ENCODE data around the gene SLC2A9.

The SLC2A9 gene

GRCh38 chr4:10018818-10019461 is 2.4 kb downstream of the SLC2A9 start:
- DNase-seq = peak; percentile 64 to 77

- no peak for DNase-seq
These were observed 4.0 kb downstream of the SLC2A9 start for GRCh38 chr4:10017037-10017893.

GRCh38 chr4:10016169-10016568 is 5.1 kb downstream of the SLC2A9 start:
- DNase-seq = no peak

GRCh38 chr4:10015140-10015753 is 6.0 kb downstream of the SLC2A9 start:
- peak; percentile 23 to 49 for DNase-seq

- DNase-seq = peak; percentile 52 to 53
These were observed 7.6 kb downstream of the SLC2A9 start for GRCh38 chr4:10013722-10014121.

DNA sequence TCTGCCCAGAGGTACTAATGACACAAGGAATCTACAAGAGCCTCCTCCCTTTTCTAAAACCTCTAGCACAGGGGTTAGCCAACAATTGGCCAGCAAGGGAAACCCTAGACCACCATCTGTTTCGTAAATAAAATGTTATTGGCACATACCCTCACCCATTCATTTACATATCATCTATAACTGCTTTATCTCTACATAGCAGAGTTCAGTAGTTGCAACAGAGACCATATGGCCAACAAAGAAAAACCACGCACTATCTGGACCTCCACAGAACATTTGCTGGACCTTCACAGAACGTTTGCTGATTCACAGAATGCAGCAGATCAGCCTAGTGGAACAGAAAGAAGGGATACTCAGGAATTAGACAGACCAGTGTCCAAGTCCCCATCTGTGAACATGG is 9.4 kb downstream of the SLC2A9 start:
- DNase-seq = no peak

- no peak for DNase-seq
These were observed 10.0 kb downstream of the SLC2A9 start for GRCh38 chr4:10011277-10011676.

DNA sequence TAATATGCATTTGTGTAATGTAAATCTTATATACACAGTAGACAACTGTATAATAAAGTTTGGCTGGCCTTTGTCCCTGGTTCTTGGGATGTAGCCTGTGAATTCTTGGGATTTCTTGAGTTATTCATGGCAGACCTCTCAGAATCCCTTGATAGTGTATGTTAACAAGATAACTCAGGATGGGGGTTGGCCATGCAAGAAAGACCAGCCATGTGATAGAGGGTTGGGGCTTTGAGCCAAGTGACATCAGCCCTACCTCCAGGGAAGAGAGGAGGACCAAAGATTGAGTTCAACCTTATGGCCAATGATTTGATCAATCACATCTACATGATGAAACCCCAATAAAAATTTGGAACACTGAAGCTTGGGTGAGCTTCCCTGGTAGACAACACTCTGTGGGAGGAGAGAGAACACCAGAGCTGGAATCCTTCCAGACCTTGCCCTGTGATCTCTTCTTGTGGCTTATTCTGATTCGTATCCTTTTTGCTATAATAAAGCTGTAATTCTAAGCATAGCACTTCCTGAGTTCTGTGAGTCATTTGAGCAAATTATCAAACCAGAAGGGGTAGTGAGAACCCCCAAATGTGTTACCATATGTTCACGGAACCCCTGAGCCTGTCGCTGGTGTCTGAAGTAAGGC is 11.3 kb downstream of the SLC2A9 start:
- no peak for DNase-seq

GRCh38 chr4:10008609-10009005 is 12.7 kb downstream of the SLC2A9 start:
- no peak for DNase-seq

DNA sequence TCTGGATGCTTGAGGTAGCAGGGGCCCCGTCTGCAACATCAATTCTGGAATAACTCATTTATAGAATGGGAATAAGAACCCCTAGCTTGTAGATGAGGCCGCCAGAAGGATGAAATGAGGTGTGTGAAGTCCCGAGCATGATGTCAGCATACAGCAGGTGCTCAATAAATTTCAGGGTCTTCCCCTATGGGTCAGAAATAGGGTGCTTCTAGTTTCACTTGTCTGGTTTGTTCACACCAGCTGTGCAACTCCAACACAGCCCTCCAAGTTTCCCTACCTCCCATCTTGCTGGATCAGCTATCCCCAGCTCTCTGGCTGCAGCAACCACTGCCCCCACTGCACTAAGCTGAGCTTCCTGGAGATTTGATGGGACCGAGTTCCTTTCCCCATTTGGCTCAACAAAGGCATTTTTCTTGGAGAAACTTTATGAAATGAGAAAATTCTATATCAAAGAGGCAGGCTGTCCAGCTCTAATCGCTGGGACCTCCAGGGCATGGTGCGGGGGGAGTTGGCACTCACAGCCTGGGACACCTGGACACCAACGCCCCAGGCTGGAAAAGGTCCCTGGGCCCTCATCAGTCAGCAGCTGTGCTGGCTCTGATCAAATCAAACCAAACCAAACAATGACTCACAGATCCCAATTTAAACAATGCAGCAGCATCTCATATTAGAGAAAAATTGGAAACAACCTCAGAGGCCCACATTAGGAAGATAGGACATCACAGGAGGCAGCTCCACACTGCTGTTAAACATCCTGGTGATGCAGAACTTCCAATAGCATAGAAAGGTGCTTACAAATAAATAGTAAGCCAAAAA is 13.3 kb downstream of the SLC2A9 start:
- no peak for DNase-seq

GRCh38 chr4:10007436-10007740 is 13.9 kb downstream of the SLC2A9 start:
- no peak for DNase-seq

- DNase-seq = no peak
These were observed 14.5 kb downstream of the SLC2A9 start for GRCh38 chr4:10006601-10007435.

DNA sequence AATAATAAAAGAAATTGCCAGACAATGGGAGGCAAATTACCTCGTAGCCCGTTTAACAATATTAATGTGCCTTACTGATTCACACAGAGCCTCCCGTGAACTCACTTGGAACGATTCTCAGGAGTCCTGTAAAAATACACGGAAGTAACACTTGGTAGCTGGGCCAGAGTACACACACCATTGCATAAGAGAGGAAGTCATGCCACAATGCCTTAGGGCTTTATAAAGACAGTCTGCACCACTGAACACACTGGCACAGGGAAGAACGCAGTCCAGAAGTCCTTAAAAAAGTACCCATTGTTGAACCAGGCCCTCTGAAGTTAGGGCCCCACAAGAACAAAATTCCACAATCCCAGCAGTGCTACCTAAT is 15.1 kb downstream of the SLC2A9 start:
- DNase-seq = no peak

DNA sequence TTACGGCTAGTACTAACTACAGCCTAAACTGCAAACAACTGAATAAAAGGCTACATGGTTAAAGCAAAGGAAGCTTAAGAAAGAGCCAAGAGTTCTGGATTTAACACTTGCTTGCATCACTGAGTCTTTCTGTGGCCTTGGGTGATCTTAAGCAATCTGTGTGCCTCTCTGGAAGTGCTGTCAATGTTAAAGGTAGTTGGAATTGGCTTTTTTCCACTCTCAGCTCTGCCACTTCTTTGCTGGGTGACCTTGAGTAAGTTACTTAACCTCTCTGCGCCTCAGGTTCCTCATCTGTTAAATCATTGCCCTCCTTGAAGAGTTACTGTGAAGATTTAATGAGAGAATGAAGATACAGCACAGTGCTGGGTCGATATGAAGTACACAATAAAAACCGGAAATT is 15.7 kb downstream of the SLC2A9 start:
- no peak for DNase-seq

DNA sequence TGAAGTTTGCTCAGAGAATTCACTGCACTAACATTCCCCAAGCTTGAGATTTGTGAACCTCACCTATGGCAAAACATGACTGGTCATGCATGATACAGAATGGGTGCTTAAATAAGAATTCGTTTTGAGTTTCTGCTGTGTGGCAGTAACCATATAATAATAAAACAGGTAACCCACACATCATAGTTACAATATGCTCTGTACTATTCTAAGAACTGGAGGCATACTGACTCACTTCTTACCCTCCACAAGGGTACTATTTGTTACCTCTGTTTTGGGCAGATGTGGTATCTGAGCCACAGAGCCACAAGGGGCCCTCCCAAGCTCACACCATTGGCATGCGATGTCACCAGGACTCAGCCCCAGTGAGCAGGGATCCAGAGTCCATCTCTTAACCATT is 17.6 kb downstream of the SLC2A9 start:
- DNase-seq = no peak

DNA sequence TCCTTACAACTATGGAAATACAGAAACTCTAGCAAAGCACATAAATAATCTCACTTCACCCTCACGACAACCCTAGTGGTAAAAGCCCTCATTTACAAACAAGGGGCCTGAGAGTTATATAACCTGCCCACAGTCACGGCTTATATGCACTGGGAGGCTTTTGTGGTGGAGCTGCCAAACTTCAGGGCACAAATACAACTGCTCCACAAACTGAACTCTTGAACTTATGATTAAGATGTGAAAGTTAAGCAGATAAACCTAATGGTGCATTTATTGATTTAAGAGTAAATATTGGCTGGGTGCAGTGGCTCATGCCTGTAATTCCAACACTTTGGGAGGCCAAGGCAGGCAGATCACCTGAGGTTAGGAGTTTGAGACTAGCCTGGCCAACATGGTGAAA is 19.0 kb downstream of the SLC2A9 start:
- no peak for DNase-seq

GRCh38 chr4:10001757-10002156 is 19.5 kb downstream of the SLC2A9 start:
- DNase-seq = no peak

DNA sequence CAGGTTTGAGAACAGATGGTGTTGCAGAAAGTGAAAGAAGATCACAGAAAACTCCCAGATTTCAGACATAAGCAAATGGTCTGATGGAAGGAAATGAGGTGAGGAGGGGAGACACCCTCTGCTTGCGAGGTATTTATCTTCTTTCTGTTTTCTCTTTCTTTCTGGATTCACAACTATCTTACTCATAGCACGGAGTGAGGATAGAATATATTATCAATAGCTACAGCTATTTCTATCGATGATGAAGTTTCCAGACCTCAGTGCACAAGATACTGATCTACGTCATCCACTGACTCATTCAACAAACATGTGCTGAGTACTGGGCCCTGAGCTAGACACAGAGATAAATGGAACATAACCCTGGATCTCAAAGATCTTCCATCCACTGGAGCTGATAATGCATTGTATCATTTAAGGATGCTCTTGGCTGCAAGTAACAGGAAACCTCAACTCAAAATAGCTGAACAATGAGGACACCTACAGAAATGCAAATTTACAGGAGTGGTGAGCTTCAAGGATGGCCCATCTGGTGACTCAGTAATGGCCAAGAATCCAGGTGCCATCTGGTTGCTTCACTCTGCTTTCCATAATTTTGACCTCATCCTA is 21.2 kb downstream of the SLC2A9 start:
- DNase-seq = no peak

DNA sequence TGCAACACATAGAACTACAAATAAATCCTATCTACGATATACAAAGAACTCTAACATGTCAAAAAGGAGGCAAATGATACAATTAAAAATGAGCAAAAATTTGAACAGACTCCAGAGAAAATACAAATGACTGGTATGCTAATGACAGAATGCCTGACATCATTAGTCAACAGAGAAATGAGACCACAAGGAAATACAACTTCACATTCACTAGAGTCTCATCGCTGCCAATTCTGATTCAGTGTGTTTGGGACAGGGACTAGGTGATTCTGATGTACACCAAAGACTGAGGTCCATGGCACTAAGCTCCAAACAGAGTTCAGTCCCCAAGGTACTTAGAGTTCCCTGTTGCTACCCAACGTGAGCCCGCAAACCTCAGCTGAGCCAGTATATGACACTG is 23.4 kb downstream of the SLC2A9 start:
- DNase-seq = no peak

DNA sequence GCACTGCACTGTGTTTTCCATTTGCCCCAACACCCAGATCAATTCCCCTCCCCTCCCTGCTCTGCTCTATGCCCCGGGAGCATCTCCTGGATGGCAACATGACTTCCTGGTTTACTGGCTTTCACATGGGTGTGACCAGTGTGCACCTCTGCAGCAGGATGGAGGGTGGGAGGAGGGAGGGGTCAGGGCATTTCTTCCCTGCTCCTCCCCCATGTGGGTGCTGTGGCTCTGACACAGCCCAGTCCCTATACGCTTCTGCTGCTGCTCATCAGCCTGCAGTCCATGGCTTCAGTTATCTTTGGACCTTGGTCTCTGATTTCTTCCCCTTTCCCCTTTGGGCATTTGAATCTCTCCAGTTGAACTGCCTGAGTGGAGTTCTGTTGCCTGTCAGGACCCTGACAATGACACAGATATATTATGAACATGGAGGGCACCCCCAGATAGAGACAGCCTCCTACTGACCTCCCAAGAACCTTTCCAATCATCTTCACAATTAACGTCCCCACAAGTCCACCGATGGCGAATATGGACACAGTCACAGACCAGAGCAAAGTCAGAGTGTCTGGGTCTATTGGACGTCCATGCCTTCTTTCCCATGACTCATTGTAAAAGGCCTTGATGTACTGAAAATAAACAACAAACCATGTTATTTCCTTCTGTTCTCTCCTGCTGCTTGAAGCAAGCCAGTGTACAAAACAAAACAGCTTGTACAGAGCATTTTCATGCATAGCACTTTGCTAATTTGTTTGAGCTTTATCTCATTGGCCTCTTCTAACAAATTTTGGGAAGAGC is 24.8 kb downstream of the SLC2A9 start:
- no peak for DNase-seq
